Chondrocyte (in vitro differentiated cells): Measurements from ENCODE around the gene CASP10. TPM values are rescaled to one million over a fixed set of nuclear protein-coding genes. Genes with fewer than 3 reads are reported as not detected.

Source experiments
- DNase-seq: peaks from one replicate; pipeline ENCODE4 v3.0.0; 2021; ENCODE audit warnings: mixed read lengths, low spot score
- H3K27ac Mint-ChIP-seq: one replicate; pipeline ENCODE4 v1.8.0; 2021; ENCODE audit warnings: mild to moderate bottlenecking, moderate library complexity, mixed read lengths; ENCODE audit not compliant: unreplicated experiment
- H3K27me3 Mint-ChIP-seq: 2 replicates; pipeline ENCODE4 v1.8.0; 2021; ENCODE audit warnings: low read depth, mixed read lengths
- H3K36me3 Mint-ChIP-seq: 2 replicates; pipeline ENCODE4 v1.8.0; 2021; ENCODE audit warnings: low read depth, mixed read lengths
- H3K4me1 Mint-ChIP-seq: 2 replicates; pipeline ENCODE4 v1.8.0; 2021; ENCODE audit warnings: low read depth, mild to moderate bottlenecking, mixed read lengths
- H3K4me3 Mint-ChIP-seq: one replicate; pipeline ENCODE4 v1.8.0; 2021; ENCODE audit warnings: mild to moderate bottlenecking, moderate library complexity, mixed read lengths; ENCODE audit not compliant: unreplicated experiment
- H3K9me3 Mint-ChIP-seq: 2 replicates; pipeline ENCODE4 v1.8.0; 2021; ENCODE audit warnings: low read depth, mixed read lengths
- CTCF ChIP-seq: fragments of 200-600 bp; sonication (generic); IDR thresholded peaks from 2 replicates; pipeline ENCODE4 v1.5.0; 2021; ENCODE audit warnings: antibody characterized with exemption, mild to moderate bottlenecking, moderate library complexity
- total RNA-seq: library from RNA; stranded (reverse); gene quantifications from 3 replicates; pipeline ENCODE4 v1.2.1, GENCODE V29; 2021

The CASP10 gene
- total RNA-seq, 1 donor from 2014 or later = 0.05 TPM

- Mint-ChIP-seq H3K4me3 (no peak overlapping the region), H3K27ac (no peak overlapping the region), H3K9me3 (no peaks in the 10 kb centered on the region), H3K36me3 (no peaks in the 10 kb centered on the region), H3K4me1 (peaks cover 33% of the 10 kb centered on the region), H3K27me3 (no peaks in the 10 kb centered on the region)
- DNase-seq = no peak
- no peak for TF ChIP-seq CTCF
These were observed 78.5 kb downstream of the CASP10 start for GRCh38 chr2:201261471-201261870.

GRCh38 chr2:201261906-201262305 lies 79.0 kb downstream of the CASP10 start:
- no peak for TF ChIP-seq CTCF
- H3K36me3 Mint-ChIP-seq = no peaks in the 10 kb centered on the region
- no peak overlapping the region for H3K27ac Mint-ChIP-seq
- peaks cover 33% of the 10 kb centered on the region for H3K4me1 Mint-ChIP-seq
- no peaks in the 10 kb centered on the region for H3K9me3 Mint-ChIP-seq
- no peak overlapping the region for H3K4me3 Mint-ChIP-seq
- no peaks in the 10 kb centered on the region for H3K27me3 Mint-ChIP-seq
- no peak for DNase-seq

- no peak for DNase-seq
- no peak overlapping the region for H3K4me3 Mint-ChIP-seq
- H3K27me3 Mint-ChIP-seq = no peaks in the 10 kb centered on the region
- H3K4me1 Mint-ChIP-seq = peaks cover 28% of the 10 kb centered on the region
- TF ChIP-seq CTCF = no peak
- no peaks in the 10 kb centered on the region for H3K9me3 Mint-ChIP-seq
- H3K27ac Mint-ChIP-seq = no peak overlapping the region
- no peaks in the 10 kb centered on the region for H3K36me3 Mint-ChIP-seq
These were observed 79.8 kb downstream of the CASP10 start for GRCh38 chr2:201262718-201263117.

- no peaks in the 10 kb centered on the region for H3K9me3 Mint-ChIP-seq
- H3K36me3 Mint-ChIP-seq = no peaks in the 10 kb centered on the region
- H3K27me3 Mint-ChIP-seq = no peaks in the 10 kb centered on the region
- H3K27ac Mint-ChIP-seq = no peak overlapping the region
- H3K4me1 Mint-ChIP-seq = peaks cover 17% of the 10 kb centered on the region
- no peak overlapping the region for H3K4me3 Mint-ChIP-seq
- no peak for TF ChIP-seq CTCF
- DNase-seq = no peak
These were observed 80.8 kb downstream of the CASP10 start for GRCh38 chr2:201263779-201264178.

- no peak overlapping the region for H3K27ac Mint-ChIP-seq
- H3K4me3 Mint-ChIP-seq = no peak overlapping the region
- H3K36me3 Mint-ChIP-seq = no peaks in the 10 kb centered on the region
- H3K9me3 Mint-ChIP-seq = no peaks in the 10 kb centered on the region
- no peak for TF ChIP-seq CTCF
- no peaks in the 10 kb centered on the region for H3K27me3 Mint-ChIP-seq
- DNase-seq = no peak
- H3K4me1 Mint-ChIP-seq = peaks cover 11% of the 10 kb centered on the region
These were observed 81.7 kb downstream of the CASP10 start for GRCh38 chr2:201264472-201265173.
